ENCODE data around the gene MLEC.

MLEC gene

DNA sequence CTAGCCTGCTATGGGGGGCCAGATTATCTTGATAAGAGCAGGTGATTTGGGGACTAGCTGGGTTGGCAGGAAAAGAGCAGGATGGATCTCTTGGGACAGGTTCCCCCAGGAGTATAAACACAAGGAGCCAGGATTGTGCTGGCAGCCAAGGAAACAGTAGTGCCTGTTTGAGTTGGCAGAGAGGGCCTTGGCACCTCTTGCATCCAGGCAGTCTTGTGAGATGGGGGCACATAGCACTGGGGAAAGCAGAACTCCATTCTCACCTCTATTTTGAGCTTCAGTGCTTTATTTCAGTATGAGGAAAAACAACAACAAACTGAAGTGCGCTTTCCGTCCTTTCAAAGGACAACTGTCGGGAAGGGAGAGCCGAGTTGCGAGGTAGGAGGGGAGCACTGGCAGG lies 13.9 kb downstream of the MLEC start:
- no peak overlapping the region for H3K4me2 ChIP-seq (ENCODE audit: low read length)
- TF ChIP-seq CTCF (IDR thresholded peaks at IDR 0.05; ENCODE audit: low read depth, low read length, poor library complexity, severe bottlenecking) (no peak), EZH2phosphoT487 (IDR thresholded peaks at IDR 0.05; ENCODE audit: borderline replicate concordance, low read length) (no peak)
- H3K4me1 ChIP-seq (ENCODE audit: control insufficient read depth, low read length), result peaks cover 16% of the 10 kb centered on the region
- no peaks in the 10 kb centered on the region for H4K20me1 ChIP-seq (ENCODE audit: control insufficient read depth, insufficient read depth, low read depth, low read length)
- H3K9me3 ChIP-seq (ENCODE audit: control insufficient read depth, insufficient read depth, low read length), result no peaks in the 10 kb centered on the region
- H3F3A ChIP-seq (ENCODE audit: control insufficient read depth, insufficient read depth), result peaks cover 3% of the 10 kb centered on the region; the same call in 1 of the 2 replicates
- no peak overlapping the region for H3K4me3 ChIP-seq (ENCODE audit: low read length)
- H3K36me3 ChIP-seq (ENCODE audit: control insufficient read depth, low read length), result peaks cover 80% of the 10 kb centered on the region
- H3K9me2 ChIP-seq (replicated peaks; ENCODE audit: control insufficient read depth, low read length), result no peaks in the 10 kb centered on the region
- no peak overlapping the region for H3K27ac ChIP-seq (ENCODE audit: low read depth, low read length)
- H3K79me2 ChIP-seq (ENCODE audit: control insufficient read depth, low read length), result no peaks in the 10 kb centered on the region
- no peaks in the 10 kb centered on the region for H3K27me3 ChIP-seq (ENCODE audit: control insufficient read depth, low read length)

DNA sequence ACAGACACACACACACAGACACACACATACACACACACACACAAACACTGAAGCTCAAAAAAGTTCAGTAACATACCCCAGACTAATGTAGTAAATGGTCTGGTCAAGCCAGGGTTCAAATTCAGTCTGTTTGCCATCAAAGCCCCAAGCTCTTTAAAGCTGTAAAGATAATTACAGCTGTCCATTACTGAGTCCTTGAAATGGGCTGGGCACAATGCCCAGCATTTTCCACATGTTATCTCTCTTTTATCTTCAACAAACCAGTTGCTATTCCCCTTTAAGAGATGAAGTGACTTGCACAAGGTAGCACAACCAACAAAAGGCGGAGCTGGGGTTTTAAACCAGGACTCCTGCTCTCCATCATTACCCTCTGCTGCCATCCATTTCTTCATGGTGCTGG lies 15.7 kb downstream of the MLEC start:
- TF ChIP-seq EZH2phosphoT487 (IDR thresholded peaks at IDR 0.05; ENCODE audit: borderline replicate concordance, low read length) (no peak), CTCF (IDR thresholded peaks at IDR 0.05; ENCODE audit: low read depth, low read length, poor library complexity, severe bottlenecking) (no peak)
- Histone ChIP-seq H3K4me2 (ENCODE audit: low read length) (no peak overlapping the region), H3K9me2 (replicated peaks; ENCODE audit: control insufficient read depth, low read length) (no peaks in the 10 kb centered on the region), H3K27me3 (ENCODE audit: control insufficient read depth, low read length) (no peaks in the 10 kb centered on the region), H4K20me1 (ENCODE audit: control insufficient read depth, insufficient read depth, low read depth, low read length) (no peaks in the 10 kb centered on the region), H3K4me3 (ENCODE audit: low read length) (no peak overlapping the region), H3F3A (ENCODE audit: control insufficient read depth, insufficient read depth) (peaks cover 3% of the 10 kb centered on the region; the same call in 1 of the 2 replicates), H3K27ac (ENCODE audit: low read depth, low read length) (no peak overlapping the region), H3K4me1 (ENCODE audit: control insufficient read depth, low read length) (peaks cover 13% of the 10 kb centered on the region), H3K36me3 (ENCODE audit: control insufficient read depth, low read length) (peaks cover 63% of the 10 kb centered on the region), H3K9me3 (ENCODE audit: control insufficient read depth, insufficient read depth, low read length) (no peaks in the 10 kb centered on the region), H3K79me2 (ENCODE audit: control insufficient read depth, low read length) (no peaks in the 10 kb centered on the region)

DNA sequence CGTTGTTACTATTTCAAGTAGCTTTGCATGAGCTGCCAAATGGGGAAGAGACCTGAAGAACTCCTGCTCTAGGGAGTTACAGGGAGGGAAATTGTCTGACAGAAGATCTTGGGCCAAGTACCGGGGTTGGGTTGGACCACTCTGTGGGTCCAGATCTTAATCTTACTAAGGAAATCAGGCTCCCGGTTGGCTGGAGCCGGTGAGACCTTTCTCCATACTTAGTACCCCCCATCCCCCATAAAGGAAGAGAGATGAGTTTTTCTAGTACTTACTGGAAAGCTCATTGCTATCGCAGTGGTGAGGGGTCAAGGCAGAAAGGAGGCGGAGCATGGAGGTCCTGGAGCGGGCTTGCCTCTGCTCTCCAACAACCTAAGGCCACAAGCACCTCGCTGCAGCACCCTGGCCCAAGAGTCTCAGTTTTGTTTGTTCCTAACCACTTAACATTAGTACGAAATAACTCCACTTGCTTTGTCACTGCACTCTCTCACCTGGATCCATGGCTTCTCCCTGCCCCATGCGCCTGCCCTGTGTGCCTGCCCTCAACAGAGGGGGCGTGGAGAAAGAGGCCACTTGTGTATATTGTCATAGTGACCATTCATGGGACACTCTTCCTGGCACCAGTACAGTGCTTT lies 16.5 kb downstream of the MLEC start:
- peaks cover 55% of the 10 kb centered on the region for H3K36me3 ChIP-seq (ENCODE audit: control insufficient read depth, low read length)
- no peak overlapping the region for H3K4me3 ChIP-seq (ENCODE audit: low read length)
- H3K9me2 ChIP-seq (replicated peaks; ENCODE audit: control insufficient read depth, low read length), result no peaks in the 10 kb centered on the region
- TF ChIP-seq CTCF (IDR thresholded peaks at IDR 0.05; ENCODE audit: low read depth, low read length, poor library complexity, severe bottlenecking) (no peak), EZH2phosphoT487 (IDR thresholded peaks at IDR 0.05; ENCODE audit: borderline replicate concordance, low read length) (no peak)
- H3K4me2 ChIP-seq (ENCODE audit: low read length), result no peak overlapping the region
- H3K9me3 ChIP-seq (ENCODE audit: control insufficient read depth, insufficient read depth, low read length), result no peaks in the 10 kb centered on the region
- peaks cover 8% of the 10 kb centered on the region for H3F3A ChIP-seq (ENCODE audit: control insufficient read depth, insufficient read depth)
- H3K79me2 ChIP-seq (ENCODE audit: control insufficient read depth, low read length), result no peaks in the 10 kb centered on the region
- H3K27ac ChIP-seq (ENCODE audit: low read depth, low read length), result no peak overlapping the region
- peaks cover 6% of the 10 kb centered on the region for H3K4me1 ChIP-seq (ENCODE audit: control insufficient read depth, low read length)
- no peaks in the 10 kb centered on the region for H4K20me1 ChIP-seq (ENCODE audit: control insufficient read depth, insufficient read depth, low read depth, low read length)
- H3K27me3 ChIP-seq (ENCODE audit: control insufficient read depth, low read length), result no peaks in the 10 kb centered on the region
